Measurements from ENCODE around the gene KLF13.

- no peak for TF ChIP-seq CTCF (IDR thresholded peaks at IDR 0.05; ENCODE audit: low read depth, low read length)
- TF ChIP-seq MYC (IDR thresholded peaks at IDR 0.05; ENCODE audit: low read depth, low read length): no peak
Observed at GRCh38 chr15:31320022-31320421, 6.6 kb upstream of the KLF13 start.
